Kidney tubule cell (primary cell): ENCODE measurements around the gene PSMG4.

Source experiments
- DNase-seq: peaks from one replicate; pipeline ENCODE4 v3.0.0-alpha.2; 2018; ENCODE audit warnings: low spot score

PSMG4 gene

GRCh38 chr6:3290149-3290930 is 31.6 kb downstream of the PSMG4 start:
- DNase-seq, result no peak

GRCh38 chr6:3290931-3291211 is 32.1 kb downstream of the PSMG4 start:
- no peak for DNase-seq

GRCh38 chr6:3291346-3291745 is 32.6 kb downstream of the PSMG4 start:
- DNase-seq, result no peak

GRCh38 chr6:3291987-3292386 is 33.2 kb downstream of the PSMG4 start:
- DNase-seq, result no peak

- DNase-seq, result no peak
These were observed 33.9 kb downstream of the PSMG4 start for GRCh38 chr6:3292431-3293197.

GRCh38 chr6:3293271-3294155 is 34.8 kb downstream of the PSMG4 start:
- no peak for DNase-seq

GRCh38 chr6:3294396-3294795 is 35.6 kb downstream of the PSMG4 start:
- DNase-seq, result no peak

- peak; percentile 13 for DNase-seq
These were observed 36.4 kb downstream of the PSMG4 start for GRCh38 chr6:3294921-3295871.

GRCh38 chr6:3296078-3296477 is 37.3 kb downstream of the PSMG4 start:
- no peak for DNase-seq

- no peak for DNase-seq
These were observed 37.8 kb downstream of the PSMG4 start for GRCh38 chr6:3296537-3296936.

GRCh38 chr6:3297006-3297405 is 38.3 kb downstream of the PSMG4 start:
- DNase-seq, result no peak

GRCh38 chr6:3297909-3298308 is 39.2 kb downstream of the PSMG4 start:
- DNase-seq, result no peak

GRCh38 chr6:3299221-3299620 is 40.5 kb downstream of the PSMG4 start:
- DNase-seq, result no peak

- DNase-seq, result no peak
These were observed 42.8 kb downstream of the PSMG4 start for GRCh38 chr6:3301506-3301905.

- DNase-seq, result no peak
These were observed 45.2 kb downstream of the PSMG4 start for GRCh38 chr6:3303795-3304411.

GRCh38 chr6:3304500-3305215 is 45.9 kb downstream of the PSMG4 start:
- DNase-seq, result no peak

GRCh38 chr6:3305216-3305565 is 46.4 kb downstream of the PSMG4 start:
- DNase-seq, result no peak

GRCh38 chr6:3305831-3306230 is 47.1 kb downstream of the PSMG4 start:
- no peak for DNase-seq

- DNase-seq, result no peak
These were observed 48.1 kb downstream of the PSMG4 start for GRCh38 chr6:3306848-3307247.

- no peak for DNase-seq
These were observed 48.7 kb downstream of the PSMG4 start for GRCh38 chr6:3307436-3307835.

GRCh38 chr6:3308106-3308505 is 49.4 kb downstream of the PSMG4 start:
- DNase-seq, result no peak
